Spleen (tissue), 11 donors: ENCODE measurements around the gene GFER. TPM values are rescaled to one million over a fixed set of nuclear protein-coding genes. Genes with fewer than 3 reads are reported as not detected.
A peak's percentile ranks its signal among the peaks of the same experiment; 100 is the strongest.
"Not testable (repeated sequence)": the region's sequence is repeated elsewhere in the genome, so short reads cannot be mapped to it uniquely, and the experiment has no call there.

Source experiments
- DNase-seq: peaks from one replicate; pipeline ENCODE4 v3.0.0-alpha.2; 2020
- H3K27ac ChIP-seq, 8 donors: fragments of 200-600 bp; sonication (generic) in 7 of 8; 1 replicate in 4 of 8; 2 replicates in 4 of 8; pipeline versions ENCODE4 v1.5.0 to v1.8.0; 2016 to 2021; ENCODE audit warnings: inconsistent platforms in 4 of 8, mild to moderate bottlenecking in 4 of 8, moderate library complexity in 1 of 8
- H3K27me3 ChIP-seq, 7 donors: fragments of 200-600 bp; sonication (generic) in 6 of 7; replicated peaks in 1 of 7; 1 replicate in 4 of 7; 2 replicates in 3 of 7; pipeline versions ENCODE4 v1.5.0 to v1.8.0; 2016 to 2021; ENCODE audit warnings: inconsistent platforms in 3 of 7, mild to moderate bottlenecking in 1 of 7
- H3K36me3 ChIP-seq, 6 donors: fragments of 200-600 bp; sonication (generic) in 5 of 6; 1 replicate in 4 of 6; 2 replicates in 2 of 6; pipeline versions ENCODE4 v1.5.0 to v1.8.0; 2016 to 2021; ENCODE audit warnings: inconsistent platforms in 2 of 6
- H3K4me1 ChIP-seq, 6 donors: fragments of 200-600 bp; sonication (generic) in 5 of 6; 1 replicate in 3 of 6; 2 replicates in 3 of 6; pipeline versions ENCODE4 v1.5.0 to v1.8.0; 2016 to 2021; ENCODE audit warnings: inconsistent platforms in 3 of 6
- H3K4me3 ChIP-seq, 8 donors: fragments of 200-600 bp; sonication (generic) in 7 of 8; 1 replicate in 4 of 8; 2 replicates in 4 of 8; pipeline versions ENCODE4 v1.5.0 to v1.8.0; 2016 to 2021; ENCODE audit warnings: inconsistent platforms in 4 of 8, mild to moderate bottlenecking in 4 of 8, moderate library complexity in 2 of 8
- H3K9me3 ChIP-seq, 8 donors: fragments of 200-600 bp; sonication (generic) in 7 of 8; 1 replicate in 4 of 8; 2 replicates in 4 of 8; pipeline versions ENCODE4 v1.5.0 to v1.8.0; 2016 to 2021; ENCODE audit warnings: inconsistent platforms in 4 of 8
- POLR2A ChIP-seq, 3 donors: fragments of 450-650 bp; IDR thresholded peaks; one replicate each; pipeline ENCODE4 v1.5.1; 2017; ENCODE audit warnings: antibody characterized with exemption in 3 of 3, mild to moderate bottlenecking in 1 of 3
- POLR2AphosphoS5 ChIP-seq, 3 donors: sonication (generic); formaldehyde crosslinking; IDR thresholded peaks; one replicate each; pipeline ENCODE4 v1.5.1; 2017; ENCODE audit warnings: antibody characterized with exemption in 3 of 3
- WGBS, 5 donors: extraction: QIAGEN DNeasy Blood & Tissue Kit in 3 of 5; methylation state at CpG; one replicate each; pipeline versions ENCODE4 v1.1.5 to v1.1.7; 2013 to 2018; 5-methylcytosine and 5-hydroxymethylcytosine counted together
- intact Hi-C: fragments of 100-400 bp; cut with DNase I; formaldehyde crosslinking; loops from one replicate; pipeline ENCODE4 v1.15.0; 2023; ENCODE audit warnings: low total_unique reads
- polyA plus RNA-seq, 3 donors: library from polyadenylated mRNA; stranded (reverse); fragments of 200-250 nt; gene quantifications; one replicate each; pipeline ENCODE4 v1.2.1, GENCODE V29; 2013
- total RNA-seq, 7 donors: library from RNA; depleted of rRNA in 3 of 7; stranded (reverse); fragments of >200 nt in 3 of 7; fragmentation: NEBNext Ultra II Directional in 4 of 7; extraction: Animal tissue kit (Norgen Biotek cat#: 25700) in 4 of 7; gene quantifications; one replicate each; pipeline versions ENCODE4 v1.1.0 to v1.2.1, GENCODE V29; 2016 to 2021
- TF ChIP-seq, protein P1 (sequence below), 11 experiments: fragments of 200-600 bp in 7 of 11; fragments of 450-650 bp in 4 of 11; sonication (generic) in 4 of 11; IDR thresholded peaks in 8 of 11; conservative IDR thresholded peaks in 3 of 11; 1 replicate in 7 of 11; 2 replicates in 4 of 11; pipeline versions ENCODE4 v1.4.0 to v1.8.0; 2016 to 2021; ENCODE audit warnings: antibody characterized with exemption in 11 of 11, inconsistent platforms in 4 of 11, mild to moderate bottlenecking in 1 of 11
- donor health status: healthy with polysubstance abuse.
- donor health status: DM: no; HTN: no; CAD: no; lungs with moderate emphysema.
- donor health status: DM: no; HTN: no; CAD: no.
- donor health status: Bipolar disorder and iron deficiency.
- donor health status: healthy.
- donor health status: DM: no; HTN: no; CAD: no.
- donor health status: DM: yes; HTN: yes; CAD: no.

The GFER gene
- total and polyA plus RNA-seq, 10 donors = 9.6 to 36.0 (median 22.8) TPM

DNA sequence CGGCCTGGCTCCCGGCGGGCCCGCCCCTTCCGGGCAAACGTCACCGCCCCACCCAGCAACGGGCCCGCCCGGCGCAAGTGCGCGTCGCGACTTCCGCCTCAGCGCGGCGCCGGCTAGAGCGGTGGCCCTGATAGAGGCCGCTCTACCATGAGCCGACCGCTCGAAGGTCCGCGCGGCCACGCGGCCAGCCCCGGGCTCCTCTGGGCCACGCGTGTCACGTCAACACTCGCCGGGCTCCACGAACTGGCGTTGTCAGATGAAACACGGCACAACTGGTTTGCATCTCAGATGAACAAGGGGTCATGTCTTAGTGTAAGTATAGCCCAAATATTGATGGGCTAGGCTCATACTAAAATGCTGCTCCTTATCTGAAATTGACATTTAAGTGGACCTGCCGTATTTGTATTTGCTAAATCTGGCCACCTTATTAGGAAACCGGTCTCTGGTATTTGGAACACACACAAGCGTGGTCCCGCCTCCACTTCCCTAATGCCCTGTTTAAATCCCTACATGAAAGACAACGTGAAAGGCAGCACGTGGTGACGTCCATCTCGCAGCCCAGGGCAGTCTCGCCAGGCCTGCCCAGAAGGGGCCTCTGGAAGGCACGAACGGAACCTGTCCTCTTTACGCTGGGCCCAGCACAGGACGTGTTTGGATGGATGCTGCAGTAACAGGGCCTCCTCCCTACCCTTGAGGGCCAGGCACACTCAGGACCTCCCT lies 26.0 kb downstream of the GFER start, which contains the start of gene ZNF598:
ZNF598 (minus strand) TSS at position 31 of the 720 bp plus-strand sequence.
- Histone ChIP-seq H3K27me3 (no peaks in the 10 kb centered on the region), H3K9me3 (no peaks in the 10 kb centered on the region), H3K4me1 (peaks cover 39 to 54% (median 52%) of the 10 kb centered on the region in 6 donors), H3K4me3 (peak within 1 kb of the TSS; percentile 50 to 97 (median 88)), H3K36me3 (peaks cover 0 to 13% (median 0%) of the 10 kb centered on the region in 6 donors), H3K27ac (peak within 1 kb of the TSS; percentile 83 to 95 (median 92))
- TF ChIP-seq POLR2A (IDR thresholded peaks at IDR 0.05) (peak in 2 of 3 donors; percentile 80 to 88), POLR2AphosphoS5 (IDR thresholded peaks at IDR 0.05) (peak; percentile 94 to 98 (median 95))
- TF ChIP-seq, protein P1, sequence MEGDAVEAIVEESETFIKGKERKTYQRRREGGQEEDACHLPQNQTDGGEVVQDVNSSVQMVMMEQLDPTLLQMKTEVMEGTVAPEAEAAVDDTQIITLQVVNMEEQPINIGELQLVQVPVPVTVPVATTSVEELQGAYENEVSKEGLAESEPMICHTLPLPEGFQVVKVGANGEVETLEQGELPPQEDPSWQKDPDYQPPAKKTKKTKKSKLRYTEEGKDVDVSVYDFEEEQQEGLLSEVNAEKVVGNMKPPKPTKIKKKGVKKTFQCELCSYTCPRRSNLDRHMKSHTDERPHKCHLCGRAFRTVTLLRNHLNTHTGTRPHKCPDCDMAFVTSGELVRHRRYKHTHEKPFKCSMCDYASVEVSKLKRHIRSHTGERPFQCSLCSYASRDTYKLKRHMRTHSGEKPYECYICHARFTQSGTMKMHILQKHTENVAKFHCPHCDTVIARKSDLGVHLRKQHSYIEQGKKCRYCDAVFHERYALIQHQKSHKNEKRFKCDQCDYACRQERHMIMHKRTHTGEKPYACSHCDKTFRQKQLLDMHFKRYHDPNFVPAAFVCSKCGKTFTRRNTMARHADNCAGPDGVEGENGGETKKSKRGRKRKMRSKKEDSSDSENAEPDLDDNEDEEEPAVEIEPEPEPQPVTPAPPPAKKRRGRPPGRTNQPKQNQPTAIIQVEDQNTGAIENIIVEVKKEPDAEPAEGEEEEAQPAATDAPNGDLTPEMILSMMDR (IDR thresholded peaks at IDR 0.05 in 8 of 11, conservative IDR thresholded peaks at IDR 0.05 in 3 of 11) = peak in 3 of 11 experiments; percentile 6 to 36 (median 14)
- DNase-seq = peak; percentile 95
- WGBS, 5 donors = 2 to 5% (median 2%) methylated on average over 23 to 52 of the region's 52 CpGs
- intact Hi-C loops = no loop called here

DNA sequence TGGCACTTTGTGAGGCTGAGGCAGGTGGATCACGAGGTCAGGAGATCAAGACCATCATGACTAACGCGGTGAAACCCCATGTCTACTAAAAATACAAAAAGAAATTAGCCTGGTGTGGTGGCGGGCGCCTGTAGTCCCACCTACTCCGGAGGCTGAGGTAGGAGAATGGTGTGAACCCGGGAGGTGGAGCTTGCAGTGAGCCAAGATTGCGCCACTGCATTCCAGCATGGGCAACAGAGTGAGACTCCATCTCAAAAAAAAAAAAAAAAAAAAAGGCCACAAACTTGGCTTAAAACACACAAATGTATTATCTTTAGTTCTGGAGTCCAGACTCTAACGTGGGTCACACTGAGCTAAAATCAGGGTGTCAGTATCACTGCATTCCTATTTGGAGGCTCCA lies 27.7 kb downstream of the GFER start:
- H3K4me1 ChIP-seq = peaks cover 24 to 36% (median 34%) of the 10 kb centered on the region in 6 donors
- intact Hi-C loops, H3K27ac ChIP-seq, H3K4me3 ChIP-seq, H3K36me3 ChIP-seq, DNase-seq, H3K27me3 ChIP-seq, H3K9me3 ChIP-seq: not testable (repeated sequence)
- 81 to 91% (median 89%) methylated on average over 9 of the region's 9 CpGs for WGBS, 5 donors

DNA sequence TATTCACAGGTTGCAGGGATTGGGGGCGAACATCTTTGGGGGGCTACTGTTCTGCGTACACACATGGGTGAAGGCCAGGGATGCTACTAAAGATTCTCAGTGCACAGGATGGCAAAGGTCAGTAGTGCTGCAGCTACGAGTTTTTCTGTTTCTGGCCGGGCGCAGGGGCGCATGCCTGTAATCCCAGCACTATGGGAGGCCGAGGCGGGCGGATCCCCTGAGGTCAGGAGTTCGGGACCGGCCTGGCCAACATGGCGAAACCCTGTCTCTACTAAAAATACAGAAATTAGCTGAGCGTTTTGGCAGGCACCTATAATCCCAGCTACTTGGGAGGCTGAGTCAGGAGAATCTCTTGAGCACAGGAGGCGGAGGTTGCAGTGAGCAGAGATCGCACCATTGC lies 29.5 kb downstream of the GFER start:
- DNase-seq = no peak
- intact Hi-C loops = no loop called here
- WGBS, 5 donors = 89 to 94% (median 91%) methylated on average over 14 to 15 of the region's 15 CpGs
- TF ChIP-seq, protein P1 (IDR thresholded peaks at IDR 0.05 in 8 of 11, conservative IDR thresholded peaks at IDR 0.05 in 3 of 11) = no peak
- TF ChIP-seq POLR2AphosphoS5 (IDR thresholded peaks at IDR 0.05) (no peak), POLR2A (IDR thresholded peaks at IDR 0.05) (no peak)
- Histone ChIP-seq H3K4me1 (peaks cover 11 to 18% (median 16%) of the 10 kb centered on the region in 6 donors), H3K36me3 (no peaks in the 10 kb centered on the region), H3K27me3 (peaks cover 0 to 19% (median 0%) of the 10 kb centered on the region in 7 donors), H3K4me3 (no peak overlapping the region), H3K9me3 (no peaks in the 10 kb centered on the region), H3K27ac (no peak overlapping the region)

DNA sequence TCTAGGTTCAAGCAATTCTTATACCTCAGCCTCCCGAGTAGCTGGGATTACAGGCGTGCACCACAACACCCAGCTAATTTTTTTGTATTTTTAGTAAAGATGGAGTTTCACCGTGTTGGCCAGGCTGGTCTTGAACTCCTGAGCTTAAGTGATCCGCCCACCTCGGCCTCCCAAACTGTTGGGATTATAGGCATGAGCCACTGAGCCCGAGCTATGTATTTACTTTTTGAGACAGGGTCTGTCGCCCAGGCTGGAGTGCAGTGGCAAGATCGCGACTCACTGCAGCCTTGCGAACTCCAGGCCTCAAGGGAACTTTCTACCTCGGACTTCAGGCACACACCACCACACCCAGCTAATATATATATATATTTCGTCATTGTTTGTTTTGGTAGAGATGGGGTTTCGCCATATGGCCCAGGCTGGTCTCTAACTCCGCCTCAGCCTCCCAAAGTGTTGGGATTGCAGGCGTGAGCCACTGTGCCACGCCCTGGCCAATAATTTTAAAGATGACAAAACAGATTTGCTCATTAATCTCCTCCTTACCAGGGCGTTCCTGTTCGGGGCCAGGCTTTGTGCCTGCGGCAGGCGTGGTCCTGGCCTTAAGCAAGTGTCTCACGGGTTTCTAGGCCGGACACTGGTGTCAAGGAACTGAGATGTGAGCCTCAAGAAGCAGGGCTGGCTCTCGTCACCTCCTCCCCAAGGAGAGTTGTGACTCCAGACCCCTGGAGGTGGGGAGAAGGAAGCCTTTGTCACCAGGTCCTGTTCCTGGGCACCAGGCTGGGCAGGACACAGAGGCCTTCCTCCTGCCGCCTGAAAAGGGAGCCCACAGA lies 31.3 kb downstream of the GFER start:
- no peaks in the 10 kb centered on the region for H3K36me3 ChIP-seq
- intact Hi-C loops = no loop called here
- TF ChIP-seq POLR2AphosphoS5 (IDR thresholded peaks at IDR 0.05) (no peak), POLR2A (IDR thresholded peaks at IDR 0.05) (no peak)
- TF ChIP-seq, protein P1 (IDR thresholded peaks at IDR 0.05 in 8 of 11, conservative IDR thresholded peaks at IDR 0.05 in 3 of 11) = no peak
- peaks cover 0 to 37% (median 15%) of the 10 kb centered on the region in 7 donors for H3K27me3 ChIP-seq
- no peaks in the 10 kb centered on the region for H3K9me3 ChIP-seq
- DNase-seq = no peak
- peaks cover 6 to 17% (median 15%) of the 10 kb centered on the region in 6 donors for H3K4me1 ChIP-seq
- 85 to 94% (median 86%) methylated on average over 24 of the region's 24 CpGs for WGBS, 5 donors
- no peak overlapping the region for H3K4me3 ChIP-seq
- no peak overlapping the region for H3K27ac ChIP-seq
